GM12874 (cell line): Measurements from ENCODE around the gene C16orf78.

Experiments used
- CTCF ChIP-seq: IDR thresholded peaks from 2 replicates; pipeline ENCODE4 v1.5.1; 2011; ENCODE audit warnings: low read depth, mild to moderate bottlenecking, control low read depth, low read length, moderate library complexity; ENCODE audit not compliant: insufficient read depth

Gene C16orf78

GRCh38 chr16:49377196-49377755 lies 3.7 kb downstream of the C16orf78 start:
- no peak for TF ChIP-seq CTCF

GRCh38 chr16:49378238-49378637 lies 4.6 kb downstream of the C16orf78 start:
- no peak for TF ChIP-seq CTCF

GRCh38 chr16:49378816-49379215 lies 5.2 kb downstream of the C16orf78 start:
- no peak for TF ChIP-seq CTCF

- TF ChIP-seq CTCF = peak; percentile 49; the same call in 1 of the 2 replicates
Measured at GRCh38 chr16:49382916-49383315, 9.3 kb downstream of the C16orf78 start.

- TF ChIP-seq CTCF = no peak
Measured at GRCh38 chr16:49395021-49395420, 21.4 kb downstream of the C16orf78 start.

GRCh38 chr16:49396206-49396720 lies 22.7 kb downstream of the C16orf78 start:
- TF ChIP-seq CTCF = no peak

GRCh38 chr16:49398761-49399160 lies 25.2 kb downstream of the C16orf78 start:
- no peak for TF ChIP-seq CTCF
